ENCODE results near the gene ERFE. TPM values are rescaled to one million over a fixed set of nuclear protein-coding genes. Genes with fewer than 3 reads are reported as not detected.

ERFE gene
- total and polyA plus RNA-seq, 2 of the 13 experiments (the other 11 are each of a cell fraction or from before 2014, with no cell fraction given) = 0.09 TPM; not detected in 1

- TF ChIP-seq MAFK (conservative IDR thresholded peaks at IDR 0.05 in 1 of 2, IDR thresholded peaks at IDR 0.05 in 1 of 2; ENCODE audit: low read length in 2 of 2) (peak in 1 of 2 experiments; percentile 74; a peak in 2 of 4 replicates), ZNF510 (CRISPR knock-in tag; IDR thresholded peaks at IDR 0.05; ENCODE audit: low read depth) (0 out of 2 replicates have a peak, but pooled peaks have one; percentile 64), SALL2 (CRISPR knock-in tag; IDR thresholded peaks at IDR 0.05) (0 out of 2 replicates have a peak, but pooled peaks have one; percentile 66), ZNF362 (CRISPR knock-in tag; IDR thresholded peaks at IDR 0.05; ENCODE audit: borderline replicate concordance) (no peak), REL (CRISPR knock-in tag; conservative IDR thresholded peaks at IDR 0.05) (no peak), BCLAF1 (IDR thresholded peaks at IDR 0.05) (no peak), ZBTB34 (CRISPR knock-in tag; IDR thresholded peaks at IDR 0.05) (peak; percentile 96), SNAPC2 (CRISPR knock-in tag; IDR thresholded peaks at IDR 0.05) (no peak), ZFP91 (CRISPR knock-in tag; IDR thresholded peaks at IDR 0.05; ENCODE audit: borderline replicate concordance) (peak; percentile 56), ZNF44 (CRISPR knock-in tag; IDR thresholded peaks at IDR 0.05) (no peak), FOXK1 (CRISPR knock-in tag; IDR thresholded peaks at IDR 0.05; ENCODE audit: borderline replicate concordance, low read depth) (no peak), ZNF790 (CRISPR knock-in tag; IDR thresholded peaks at IDR 0.05; ENCODE audit: borderline replicate concordance) (no peak), ZNF260 (CRISPR knock-in tag; IDR thresholded peaks at IDR 0.05; ENCODE audit: borderline replicate concordance, low read depth) (no peak), ARID3A (IDR thresholded peaks at IDR 0.05; ENCODE audit: low read depth, low read length) (no peak), CHD2 (IDR thresholded peaks at IDR 0.05; ENCODE audit: low read depth, low read length) (peak; percentile 26; the same call in 1 of the 2 replicates)
These were observed 21.8 kb upstream of the ERFE start (continued) for GRCh38 chr2:238136820-238137537.

Measured in HepG2 (cell line).